SK-N-SH (cell line): ENCODE results near the gene PRELID3B. TPM values are rescaled to one million over a fixed set of nuclear protein-coding genes. Genes with fewer than 3 reads are reported as not detected.

Experiments
- CTCF ChIA-PET: fragments of 300-600, 350-600 bp; formaldehyde crosslinking; extraction: SDS; loops from one replicate; lab custom pipeline; 2021; lab: Yijun Ruan, JAX
- POLR2A ChIA-PET: fragments of 350-600 bp; sonication (Branson Sonifier 250); formaldehyde crosslinking; extraction: SDS; loops from one replicate; lab custom pipeline; 2020; ENCODE audit warnings: antibody characterized with exemption, inconsistent platforms; lab: Yijun Ruan, JAX
- DNase-seq: peaks from one replicate; pipeline ENCODE4 v3.0.0; 2012
- H2AFZ ChIP-seq: fragments of 200-600 bp; sonication (generic); 2 replicates; pipeline ENCODE4 v1.8.1; 2016; ENCODE audit warnings: antibody characterized with exemption, mild to moderate bottlenecking, low read depth
- H3F3A ChIP-seq: fragments of 200-600 bp; sonication (generic); replicated peaks from 2 replicates; pipeline ENCODE3; 2016; ENCODE audit warnings: antibody characterized with exemption, mild to moderate bottlenecking; ENCODE audit not compliant: insufficient read depth
- H3K27ac ChIP-seq, 2 experiments: fragments of 200-500 bp in 1 of 2; fragments of 200-600 bp in 1 of 2; sonication (Bioruptor generic) in 1 of 2; sonication (generic), shearing (Covaris generic) in 1 of 2; 2 replicates each; pipeline versions ENCODE4 v1.5.1 to v1.6.1; 2014 to 2016; ENCODE audit warnings: low read depth in 2 of 2, inconsistent platforms in 1 of 2, low read length in 1 of 2, mild to moderate bottlenecking in 1 of 2, mixed read lengths in 1 of 2
- H3K27me3 ChIP-seq: fragments of 200-600 bp; sonication (generic), shearing (Covaris generic); 2 replicates; pipeline ENCODE4 v1.6.1; 2016; ENCODE audit warnings: mixed run types; ENCODE audit not compliant: insufficient read depth
- H3K36me3 ChIP-seq, 2 experiments: fragments of 200-500 bp in 1 of 2; fragments of 200-600 bp in 1 of 2; sonication (Bioruptor generic) in 1 of 2; sonication (generic) in 1 of 2; replicated peaks in 1 of 2; 2 replicates each; pipeline versions ENCODE3 to v1.5.1; 2014 to 2016; ENCODE audit warnings: low read length in 1 of 2, mild to moderate bottlenecking in 1 of 2; ENCODE audit not compliant: insufficient read depth in 2 of 2, control insufficient read depth in 1 of 2
- H3K4me1 ChIP-seq, 2 experiments: fragments of 200-500 bp in 1 of 2; fragments of 200-600 bp in 1 of 2; sonication (Bioruptor generic) in 1 of 2; sonication (generic), shearing (Covaris generic) in 1 of 2; 2 replicates each; pipeline versions ENCODE4 v1.5.1 to v1.6.1; 2014 to 2016; ENCODE audit warnings: low read depth in 1 of 2, low read length in 1 of 2, mixed run types in 1 of 2; ENCODE audit not compliant: insufficient read depth in 2 of 2, control insufficient read depth in 1 of 2
- H3K4me2 ChIP-seq: fragments of 200-600 bp; sonication (generic), shearing (Covaris generic); 2 replicates; pipeline ENCODE4 v1.6.1; 2017; ENCODE audit warnings: mixed run types
- H3K4me3 ChIP-seq, 2 experiments: fragments of 200-500 bp in 1 of 2; fragments of 200-600 bp in 1 of 2; sonication (Bioruptor generic) in 1 of 2; sonication (generic), shearing (Covaris generic) in 1 of 2; 2 replicates each; pipeline versions ENCODE4 v1.5.1 to v1.8.1; 2014 to 2016; ENCODE audit warnings: low read depth in 2 of 2, inconsistent platforms in 1 of 2, low read length in 1 of 2, mild to moderate bottlenecking in 1 of 2, mixed read lengths in 1 of 2, moderate library complexity in 1 of 2
- H3K79me2 ChIP-seq: fragments of 200-600 bp; sonication (generic); 2 replicates; pipeline ENCODE4 v1.8.1; 2017; ENCODE audit warnings: mild to moderate bottlenecking; ENCODE audit not compliant: insufficient read depth
- H3K9ac ChIP-seq: fragments of 200-600 bp; sonication (generic); 2 replicates; pipeline ENCODE4 v1.6.1; 2017; ENCODE audit warnings: mixed run types
- H3K9me2 ChIP-seq: fragments of 200-600 bp; sonication (generic); 2 replicates; pipeline ENCODE4 v1.6.1; 2017; ENCODE audit warnings: mixed run types
- H3K9me3 ChIP-seq: fragments of 200-600 bp; sonication (generic); 2 replicates; pipeline ENCODE4 v1.6.1; 2017; ENCODE audit warnings: mixed run types, mild to moderate bottlenecking, moderate library complexity
- H4K20me1 ChIP-seq: fragments of 200-600 bp; sonication (generic); 2 replicates; pipeline ENCODE4 v1.6.1; 2017; ENCODE audit warnings: mild to moderate bottlenecking, mixed run types; ENCODE audit not compliant: insufficient read depth
- CHD2 ChIP-seq: fragments of 150-350 bp; IDR thresholded peaks from 2 replicates; pipeline ENCODE4 v1.6.1; 2018; ENCODE audit warnings: low read length; ENCODE audit not compliant: partially characterized antibody
- CTCF ChIP-seq: fragments of 200-600 bp; sonication (generic); IDR thresholded peaks from 2 replicates; pipeline ENCODE4 v1.6.1; 2017; ENCODE audit warnings: antibody characterized with exemption, mild to moderate bottlenecking, moderate library complexity
- EP300 ChIP-seq, 2 experiments: IDR thresholded peaks; 2 replicates each; pipeline versions ENCODE4 v1.4.0 to v1.6.1; 2012; ENCODE audit warnings: borderline replicate concordance in 1 of 2, low read depth in 1 of 2, low read length in 1 of 2
- FOSL2 ChIP-seq: IDR thresholded peaks from 2 replicates; pipeline ENCODE4 v1.4.0; 2012; ENCODE audit warnings: low read depth, mild to moderate bottlenecking, moderate library complexity, borderline replicate concordance
- FOXM1 ChIP-seq: IDR thresholded peaks from 2 replicates; pipeline ENCODE4 v1.4.0; 2012; ENCODE audit warnings: low read depth, mild to moderate bottlenecking
- GABPA ChIP-seq: IDR thresholded peaks from 2 replicates; pipeline ENCODE4 v1.4.0; 2012; ENCODE audit warnings: low read depth, mild to moderate bottlenecking
- GATA2 ChIP-seq: sonication (generic); formaldehyde crosslinking; IDR thresholded peaks from 2 replicates; pipeline ENCODE4 v1.5.0; 2020; ENCODE audit warnings: mild to moderate bottlenecking, missing genetic modification reagents
- IRF3 ChIP-seq: fragments of 150-350 bp; IDR thresholded peaks from 2 replicates; pipeline ENCODE4 v1.6.1; 2016; ENCODE audit warnings: mild to moderate bottlenecking, low read depth, low read length
- MEF2A ChIP-seq: IDR thresholded peaks from 2 replicates; pipeline ENCODE4 v1.4.0; 2012; ENCODE audit warnings: low read depth, borderline replicate concordance
- MXI1 ChIP-seq: IDR thresholded peaks from 2 replicates; pipeline ENCODE4 v1.6.1; 2012; ENCODE audit warnings: mild to moderate bottlenecking, low read depth, low read length, improper control_type of control experiment
- POLR2AphosphoS5 ChIP-seq: IDR thresholded peaks from 2 replicates; pipeline ENCODE4 v1.6.1; 2012; ENCODE audit warnings: low read depth, low read length
- TEAD4 ChIP-seq: IDR thresholded peaks from 2 replicates; pipeline ENCODE4 v1.4.0; 2012; ENCODE audit warnings: mild to moderate bottlenecking, borderline replicate concordance; ENCODE audit not compliant: insufficient read depth
- WGBS: methylation state at CpG from one replicate; pipeline ENCODE4 v1.1.6; 2017; ENCODE audit warnings: low lambda C conversion rate; 5-methylcytosine and 5-hydroxymethylcytosine counted together
- polyA plus RNA-seq, 3 experiments: library from polyadenylated mRNA; depleted of rRNA; stranded (reverse); fragments of >200 nt; gene quantifications; 2 replicates each; pipeline ENCODE4 v1.2.3, GENCODE V29; 2012
- TF ChIP-seq, protein P1 (sequence below): IDR thresholded peaks from 2 replicates; pipeline ENCODE4; 2012

PRELID3B gene
- polyA plus RNA-seq, 1 of the 3 experiments (the other 2 are of a cell fraction), result 20.9 TPM

GRCh38 chr20:59086923-59087322, 44.3 kb upstream of the PRELID3B start (continued):
- TF ChIP-seq, protein P1, sequence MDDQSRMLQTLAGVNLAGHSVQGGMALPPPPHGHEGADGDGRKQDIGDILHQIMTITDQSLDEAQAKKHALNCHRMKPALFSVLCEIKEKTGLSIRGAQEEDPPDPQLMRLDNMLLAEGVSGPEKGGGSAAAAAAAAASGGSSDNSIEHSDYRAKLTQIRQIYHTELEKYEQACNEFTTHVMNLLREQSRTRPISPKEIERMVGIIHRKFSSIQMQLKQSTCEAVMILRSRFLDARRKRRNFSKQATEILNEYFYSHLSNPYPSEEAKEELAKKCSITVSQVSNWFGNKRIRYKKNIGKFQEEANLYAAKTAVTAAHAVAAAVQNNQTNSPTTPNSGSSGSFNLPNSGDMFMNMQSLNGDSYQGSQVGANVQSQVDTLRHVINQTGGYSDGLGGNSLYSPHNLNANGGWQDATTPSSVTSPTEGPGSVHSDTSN, result no peak
- TF ChIP-seq IRF3 (no peak), POLR2AphosphoS5 (no peak), CHD2 (no peak), FOSL2 (no peak), MXI1 (no peak), CTCF (no peak)

DNA sequence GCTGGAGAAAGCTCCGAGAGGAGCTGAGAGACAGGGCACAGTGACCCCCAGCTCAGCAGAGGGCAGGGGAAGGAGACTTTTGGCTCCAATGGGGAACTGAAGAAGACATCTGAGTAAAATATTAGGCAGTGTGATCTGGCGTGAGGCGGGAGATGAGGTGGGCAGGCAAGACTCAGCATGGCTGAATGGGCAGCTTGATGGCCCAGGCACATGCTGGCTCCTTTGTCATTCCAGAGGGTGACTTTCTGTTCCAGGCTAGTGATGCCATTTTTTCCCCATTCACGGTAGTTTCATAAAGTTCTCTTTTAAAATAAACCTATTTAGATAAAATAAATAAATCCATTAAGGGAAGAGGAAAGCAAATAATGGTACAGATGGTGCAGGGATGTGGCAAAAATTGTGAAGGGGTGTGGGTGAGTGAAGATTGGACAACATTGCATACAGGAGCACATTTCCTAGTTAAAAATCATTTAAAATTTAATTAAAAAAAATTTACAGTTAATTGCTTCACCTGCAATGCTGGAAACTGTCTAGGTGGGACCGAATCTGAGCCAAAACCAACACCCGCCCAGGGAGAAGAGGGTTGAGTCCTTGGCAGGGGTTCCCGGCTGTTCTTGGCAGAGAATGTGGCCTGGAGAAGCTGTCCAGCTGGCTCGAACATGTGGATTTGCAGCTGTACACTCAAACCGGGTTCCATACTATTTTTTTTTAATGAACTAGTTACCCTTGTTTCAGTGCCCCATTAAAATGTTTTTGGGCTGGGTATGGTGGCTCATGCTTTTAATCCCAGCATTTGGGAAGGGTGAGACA, 41.7 kb upstream of the PRELID3B start:
- Histone ChIP-seq H3K27me3 (no peaks in the 10 kb centered on the region), H3K4me1 (peaks cover 0 to 3% of the 10 kb centered on the region in 2 experiments; a peak in 3 of 4 replicates), H3F3A (no peaks in the 10 kb centered on the region), H3K36me3 (no peaks in the 10 kb centered on the region), H3K4me2 (no peak overlapping the region), H2AFZ (no peak overlapping the region), H3K9ac (no peak overlapping the region), H3K9me2 (no peaks in the 10 kb centered on the region), H3K27ac (no peak overlapping the region)
- ChIA-PET POLR2A (no interaction called here), CTCF (interaction anchor here (0.6 to 1.5 kb wide), 4 partner anchors 10 to 220 kb away, joined by 3 to 4 read pairs (median 4); no protein-coding TSS in a partner anchor)
- no peak for DNase-seq
- no peak for TF ChIP-seq MEF2A
- TF ChIP-seq GABPA, result no peak
- no peak for TF ChIP-seq FOXM1
- no peak for TF ChIP-seq GATA2
- no peak for TF ChIP-seq EP300 (IDR thresholded peaks at IDR 0.05; ENCODE audit: borderline replicate concordance in 1 of 2, low read depth in 1 of 2, low read length in 1 of 2)
- TF ChIP-seq TEAD4, result no peak
- TF ChIP-seq, all 33 proteins: peak for 0
- whole genome bisulfite sequencing, result 79% methylated on average over 9 of the region's 9 CpGs
- H3K79me2 ChIP-seq, result no peaks in the 10 kb centered on the region
- no peaks in the 10 kb centered on the region for H4K20me1 ChIP-seq
- H3K4me3 ChIP-seq, result no peak overlapping the region
- H3K9me3 ChIP-seq, result no peaks in the 10 kb centered on the region
